ENCODE measurements around the gene AMHR2. TPM values are rescaled to one million over a fixed set of nuclear protein-coding genes. Genes with fewer than 3 reads are reported as not detected.

The AMHR2 gene
- total RNA-seq, 1 donor from 2014 or later, result not detected

DNA sequence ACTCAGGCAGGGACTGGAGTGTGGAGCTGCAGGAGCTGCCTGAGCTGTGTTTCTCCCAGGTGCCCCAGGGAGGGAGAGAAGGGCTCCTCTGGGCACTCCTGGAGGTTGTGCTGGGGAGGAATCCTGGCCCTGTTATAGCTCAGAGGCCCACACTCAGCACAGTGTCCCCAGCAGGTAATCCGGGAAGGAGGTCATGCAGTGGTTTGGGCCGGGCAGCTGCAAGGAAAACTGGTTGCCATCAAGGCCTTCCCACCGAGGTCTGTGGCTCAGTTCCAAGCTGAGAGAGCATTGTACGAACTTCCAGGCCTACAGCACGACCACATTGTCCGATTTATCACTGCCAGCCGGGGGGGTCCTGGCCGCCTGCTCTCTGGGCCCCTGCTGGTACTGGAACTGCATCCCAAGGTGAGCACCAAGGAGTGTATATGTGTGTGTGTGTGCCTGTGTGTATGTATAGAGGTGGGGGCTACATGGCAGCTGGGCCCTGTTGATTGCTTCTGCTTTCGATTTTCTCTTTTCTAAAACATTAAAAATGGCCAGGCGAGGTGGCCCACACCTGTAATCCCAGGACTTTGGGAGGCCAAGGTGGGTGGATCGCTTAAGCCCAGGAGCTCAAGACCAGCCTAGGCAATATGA is 2.0 kb downstream of the AMHR2 start:
- Mint-ChIP-seq H3K4me3 (peak overlapping the region; percentile 41), H3K36me3 (no peaks in the 10 kb centered on the region), H3K4me1 (peaks cover 41% of the 10 kb centered on the region), H3K27ac (peak overlapping the region; percentile 90), H3K9me3 (no peaks in the 10 kb centered on the region), H3K27me3 (ENCODE audit: insufficient read depth, low read depth) (peaks cover 14% of the 10 kb centered on the region)
- no peak overlapping the region for H3K4me3 ChIP-seq
- H3F3A ChIP-seq (ENCODE audit: low read depth), result no peaks in the 10 kb centered on the region
- H3K9me3 ChIP-seq (ENCODE audit: low read depth), result no peaks in the 10 kb centered on the region
- no peak overlapping the region for H3K9ac ChIP-seq
- H3K27ac ChIP-seq, result no peak overlapping the region
- H4K20me1 ChIP-seq (ENCODE audit: low read depth), result no peaks in the 10 kb centered on the region
- peaks cover 22% of the 10 kb centered on the region for H3K4me1 ChIP-seq
- no peaks in the 10 kb centered on the region for H3K79me2 ChIP-seq (ENCODE audit: low read depth)
- no peaks in the 10 kb centered on the region for H3K27me3 ChIP-seq
- DNase-seq (ENCODE audit: low spot score), result no peak
- TF ChIP-seq EZH2 (IDR thresholded peaks at IDR 0.05), result no peak
- no peak for TF ChIP-seq EZH2phosphoT487 (IDR thresholded peaks at IDR 0.05)
- TF ChIP-seq, protein P1, sequence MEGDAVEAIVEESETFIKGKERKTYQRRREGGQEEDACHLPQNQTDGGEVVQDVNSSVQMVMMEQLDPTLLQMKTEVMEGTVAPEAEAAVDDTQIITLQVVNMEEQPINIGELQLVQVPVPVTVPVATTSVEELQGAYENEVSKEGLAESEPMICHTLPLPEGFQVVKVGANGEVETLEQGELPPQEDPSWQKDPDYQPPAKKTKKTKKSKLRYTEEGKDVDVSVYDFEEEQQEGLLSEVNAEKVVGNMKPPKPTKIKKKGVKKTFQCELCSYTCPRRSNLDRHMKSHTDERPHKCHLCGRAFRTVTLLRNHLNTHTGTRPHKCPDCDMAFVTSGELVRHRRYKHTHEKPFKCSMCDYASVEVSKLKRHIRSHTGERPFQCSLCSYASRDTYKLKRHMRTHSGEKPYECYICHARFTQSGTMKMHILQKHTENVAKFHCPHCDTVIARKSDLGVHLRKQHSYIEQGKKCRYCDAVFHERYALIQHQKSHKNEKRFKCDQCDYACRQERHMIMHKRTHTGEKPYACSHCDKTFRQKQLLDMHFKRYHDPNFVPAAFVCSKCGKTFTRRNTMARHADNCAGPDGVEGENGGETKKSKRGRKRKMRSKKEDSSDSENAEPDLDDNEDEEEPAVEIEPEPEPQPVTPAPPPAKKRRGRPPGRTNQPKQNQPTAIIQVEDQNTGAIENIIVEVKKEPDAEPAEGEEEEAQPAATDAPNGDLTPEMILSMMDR (IDR thresholded peaks at IDR 0.05), result no peak
- H3K4me2 ChIP-seq, result no peak overlapping the region
- H3K36me3 ChIP-seq, result no peaks in the 10 kb centered on the region
- H2AFZ ChIP-seq (replicated peaks), result peak overlapping the region; percentile 45

DNA sequence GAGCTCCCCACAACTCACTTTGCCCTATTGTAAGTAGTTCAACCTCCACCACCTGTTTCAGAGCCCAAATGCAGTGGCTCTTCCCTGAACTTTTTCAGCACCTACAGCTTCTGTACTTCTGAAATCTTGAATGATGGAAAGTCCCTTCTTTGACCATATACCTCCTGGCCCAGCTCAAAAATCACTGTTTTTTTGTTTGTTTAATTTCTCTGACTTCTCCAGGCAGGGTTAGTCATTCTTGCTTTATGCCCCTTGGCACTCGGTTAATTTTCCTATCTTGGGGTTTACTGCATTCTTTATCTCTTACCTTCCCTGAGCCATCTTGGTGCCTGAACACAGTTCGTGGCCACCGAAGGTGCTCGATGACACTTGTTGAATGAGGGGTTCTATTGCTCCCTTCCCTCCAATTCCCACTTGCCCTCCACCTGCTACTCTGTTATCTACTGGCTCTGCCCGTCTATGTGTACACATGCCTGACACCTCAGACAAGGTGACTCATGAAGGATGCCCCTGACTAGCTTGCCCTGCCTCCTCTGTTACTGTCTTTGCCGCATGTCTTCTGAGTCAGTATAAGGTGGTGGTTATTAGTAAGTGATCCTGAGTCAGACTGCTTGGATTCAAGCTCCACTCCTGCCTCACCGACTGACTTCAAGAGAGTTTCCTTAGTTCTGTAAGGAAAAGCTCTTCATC is 4.4 kb downstream of the AMHR2 start:
- Mint-ChIP-seq H3K4me1 (peaks cover 38% of the 10 kb centered on the region), H3K9me3 (no peaks in the 10 kb centered on the region), H3K27ac (peak overlapping the region; percentile 4), H3K36me3 (no peaks in the 10 kb centered on the region), H3K27me3 (ENCODE audit: insufficient read depth, low read depth) (peaks cover 8% of the 10 kb centered on the region), H3K4me3 (no peak overlapping the region)
- H3K4me3 ChIP-seq, result no peak overlapping the region
- no peak overlapping the region for H3K4me2 ChIP-seq
- no peaks in the 10 kb centered on the region for H3K79me2 ChIP-seq (ENCODE audit: low read depth)
- H3K36me3 ChIP-seq, result no peaks in the 10 kb centered on the region
- DNase-seq (ENCODE audit: low spot score), result no peak
- H3K9ac ChIP-seq, result no peak overlapping the region
- no peaks in the 10 kb centered on the region for H3K27me3 ChIP-seq
- TF ChIP-seq EZH2phosphoT487 (IDR thresholded peaks at IDR 0.05), result no peak
- TF ChIP-seq EZH2 (IDR thresholded peaks at IDR 0.05), result no peak
- TF ChIP-seq, protein P1 (IDR thresholded peaks at IDR 0.05), result no peak
- no peak overlapping the region for H3K27ac ChIP-seq
- no peaks in the 10 kb centered on the region for H3F3A ChIP-seq (ENCODE audit: low read depth)
- H3K4me1 ChIP-seq, result peaks cover 22% of the 10 kb centered on the region
- no peaks in the 10 kb centered on the region for H4K20me1 ChIP-seq (ENCODE audit: low read depth)
- H2AFZ ChIP-seq (replicated peaks), result no peak overlapping the region
- H3K9me3 ChIP-seq (ENCODE audit: low read depth), result no peaks in the 10 kb centered on the region

DNA sequence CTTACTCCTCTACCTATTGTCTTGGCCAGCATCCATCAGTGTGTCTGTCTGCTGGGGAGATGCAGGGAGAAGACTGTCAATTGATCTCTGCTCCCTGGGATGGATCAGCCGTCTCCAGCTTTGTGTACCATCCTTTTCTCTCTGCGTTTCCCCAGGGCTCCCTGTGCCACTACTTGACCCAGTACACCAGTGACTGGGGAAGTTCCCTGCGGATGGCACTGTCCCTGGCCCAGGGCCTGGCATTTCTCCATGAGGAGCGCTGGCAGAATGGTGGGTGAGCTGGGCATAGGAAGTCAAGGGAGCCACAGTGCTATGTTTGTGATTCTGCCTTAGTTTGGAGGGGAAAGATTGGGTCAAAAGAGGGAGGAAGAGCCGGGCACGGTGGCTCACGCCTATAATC is 5.1 kb downstream of the AMHR2 start:
- no peak overlapping the region for H3K4me3 Mint-ChIP-seq
- no peaks in the 10 kb centered on the region for H3K27me3 ChIP-seq
- H3K27ac Mint-ChIP-seq, result no peak overlapping the region
- H3K27ac ChIP-seq, result no peak overlapping the region
- H3K27me3 Mint-ChIP-seq (ENCODE audit: insufficient read depth, low read depth), result peaks cover 6% of the 10 kb centered on the region
- H3K4me3 ChIP-seq, result no peak overlapping the region
- no peak overlapping the region for H2AFZ ChIP-seq (replicated peaks)
- peaks cover 32% of the 10 kb centered on the region for H3K4me1 Mint-ChIP-seq
- H3K36me3 Mint-ChIP-seq, result no peaks in the 10 kb centered on the region
- TF ChIP-seq EZH2 (IDR thresholded peaks at IDR 0.05) (no peak), EZH2phosphoT487 (IDR thresholded peaks at IDR 0.05) (no peak)
- TF ChIP-seq, protein P1 (IDR thresholded peaks at IDR 0.05), result no peak
- H4K20me1 ChIP-seq (ENCODE audit: low read depth), result no peaks in the 10 kb centered on the region
- no peak for DNase-seq (ENCODE audit: low spot score)
- no peaks in the 10 kb centered on the region for H3K79me2 ChIP-seq (ENCODE audit: low read depth)
- no peaks in the 10 kb centered on the region for H3F3A ChIP-seq (ENCODE audit: low read depth)
- H3K9me3 Mint-ChIP-seq, result no peaks in the 10 kb centered on the region
- no peaks in the 10 kb centered on the region for H3K36me3 ChIP-seq
- no peak overlapping the region for H3K4me2 ChIP-seq
- no peaks in the 10 kb centered on the region for H3K9me3 ChIP-seq (ENCODE audit: low read depth)
- no peak overlapping the region for H3K9ac ChIP-seq
- peaks cover 17% of the 10 kb centered on the region for H3K4me1 ChIP-seq

Measured in neural progenitor cell (in vitro differentiated cells).